ENCODE measurements around the gene CPLANE1. TPM values are rescaled to one million over a fixed set of nuclear protein-coding genes. Genes with fewer than 3 reads are reported as not detected.

CPLANE1 gene
- total RNA-seq, 1 experiment from 2014 or later = 3.5 TPM

DNA sequence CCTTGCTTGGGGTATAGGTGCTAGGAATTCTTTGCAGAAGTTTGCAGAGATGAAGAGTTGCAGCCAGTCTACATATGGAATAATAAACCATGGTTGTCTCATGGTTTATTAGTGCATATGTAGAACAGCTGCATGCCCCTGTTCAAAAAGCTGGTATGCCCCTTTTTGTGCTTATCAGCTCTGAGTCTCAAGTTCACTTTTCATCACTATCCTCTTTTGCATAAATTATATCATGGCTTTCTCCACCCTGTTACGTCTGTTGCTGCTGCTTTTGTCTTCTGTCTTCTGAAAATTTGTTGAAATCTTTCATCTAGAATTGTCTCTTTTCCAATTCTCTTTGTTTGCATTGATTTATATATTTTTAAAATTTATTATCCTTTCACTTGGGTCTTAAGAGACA, 172.0 kb downstream of the CPLANE1 start:
- Histone ChIP-seq H3K9me3 (ENCODE audit: control insufficient read depth in 1 of 2, insufficient read depth in 1 of 2, low read depth in 1 of 2, low read length in 2 of 2) (no peaks in the 10 kb centered on the region), H3K27ac (ENCODE audit: low read depth, low read length) (no peak overlapping the region), H4K20me1 (ENCODE audit: insufficient read depth) (no peaks in the 10 kb centered on the region), H3K27me3 (ENCODE audit: insufficient read depth, low read length) (no peaks in the 10 kb centered on the region), H3K4me3 (replicated peaks in 1 of 2; ENCODE audit: low read depth in 1 of 2, low read length in 2 of 2) (no peak overlapping the region), H3K36me3 (ENCODE audit: control insufficient read depth in 1 of 2, insufficient read depth in 2 of 2, low read length in 2 of 2) (no peaks in the 10 kb centered on the region), H3K9ac (ENCODE audit: low read length) (no peak overlapping the region), H2AFZ (ENCODE audit: low read depth, low read length, poor library complexity, severe bottlenecking) (no peak overlapping the region), H3K4me1 (ENCODE audit: control insufficient read depth in 1 of 2, insufficient read depth in 2 of 2, low read length in 2 of 2) (no peaks in the 10 kb centered on the region), H3K4me2 (ENCODE audit: low read length) (no peak overlapping the region), H3K9me2 (ENCODE audit: insufficient read depth) (no peaks in the 10 kb centered on the region), H3K79me2 (ENCODE audit: insufficient read depth, low read length) (no peaks in the 10 kb centered on the region)
- DNase-seq (ENCODE audit: low read depth, low spot score) (no peak), ATAC-seq (no peak)
- intact Hi-C loops (cut with micrococcal nuclease) = no loop called here
- ChIA-PET CTCF (no interaction called here), POLR2A (no interaction called here), RAD21 (ENCODE audit: low non-redundant PET in 1 of 2, low total read pairs in 2 of 2, uncharacterized antibody in 2 of 2, unreplicated experiment in 2 of 2) (no interaction called here)
- TF ChIP-seq EGR1 (IDR thresholded peaks at IDR 0.05; ENCODE audit: low read depth) (no peak), RAD21 (IDR thresholded peaks at IDR 0.05; ENCODE audit: low read depth) (no peak), TCF7L2 (IDR thresholded peaks at IDR 0.05; ENCODE audit: borderline replicate concordance, extremely low read depth, insufficient read depth, insufficient read length) (no peak), JUND (IDR thresholded peaks at IDR 0.05) (no peak)
- TF ChIP-seq, protein P1, sequence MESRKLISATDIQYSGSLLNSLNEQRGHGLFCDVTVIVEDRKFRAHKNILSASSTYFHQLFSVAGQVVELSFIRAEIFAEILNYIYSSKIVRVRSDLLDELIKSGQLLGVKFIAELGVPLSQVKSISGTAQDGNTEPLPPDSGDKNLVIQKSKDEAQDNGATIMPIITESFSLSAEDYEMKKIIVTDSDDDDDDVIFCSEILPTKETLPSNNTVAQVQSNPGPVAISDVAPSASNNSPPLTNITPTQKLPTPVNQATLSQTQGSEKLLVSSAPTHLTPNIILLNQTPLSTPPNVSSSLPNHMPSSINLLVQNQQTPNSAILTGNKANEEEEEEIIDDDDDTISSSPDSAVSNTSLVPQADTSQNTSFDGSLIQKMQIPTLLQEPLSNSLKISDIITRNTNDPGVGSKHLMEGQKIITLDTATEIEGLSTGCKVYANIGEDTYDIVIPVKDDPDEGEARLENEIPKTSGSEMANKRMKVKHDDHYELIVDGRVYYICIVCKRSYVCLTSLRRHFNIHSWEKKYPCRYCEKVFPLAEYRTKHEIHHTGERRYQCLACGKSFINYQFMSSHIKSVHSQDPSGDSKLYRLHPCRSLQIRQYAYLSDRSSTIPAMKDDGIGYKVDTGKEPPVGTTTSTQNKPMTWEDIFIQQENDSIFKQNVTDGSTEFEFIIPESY (IDR thresholded peaks at IDR 0.05; ENCODE audit: extremely low read depth, insufficient replicate concordance, low read length) = no peak
- TF ChIP-seq, protein P2, sequence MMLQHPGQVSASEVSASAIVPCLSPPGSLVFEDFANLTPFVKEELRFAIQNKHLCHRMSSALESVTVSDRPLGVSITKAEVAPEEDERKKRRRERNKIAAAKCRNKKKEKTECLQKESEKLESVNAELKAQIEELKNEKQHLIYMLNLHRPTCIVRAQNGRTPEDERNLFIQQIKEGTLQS (IDR thresholded peaks at IDR 0.05) = no peak
- BruUV-seq (replicated peaks) = no TSS peak

GRCh38 chr5:37075399-37075950, 173.7 kb downstream of the CPLANE1 start:
- H3K9ac ChIP-seq (ENCODE audit: low read length) = no peak overlapping the region
- no peak overlapping the region for H3K4me3 ChIP-seq (replicated peaks in 1 of 2; ENCODE audit: low read depth in 1 of 2, low read length in 2 of 2)
- no peaks in the 10 kb centered on the region for H4K20me1 ChIP-seq (ENCODE audit: insufficient read depth)
- H3K9me2 ChIP-seq (ENCODE audit: insufficient read depth) = no peaks in the 10 kb centered on the region
- H3K36me3 ChIP-seq (ENCODE audit: control insufficient read depth in 1 of 2, insufficient read depth in 2 of 2, low read length in 2 of 2) = no peaks in the 10 kb centered on the region
- no peaks in the 10 kb centered on the region for H3K4me1 ChIP-seq (ENCODE audit: control insufficient read depth in 1 of 2, insufficient read depth in 2 of 2, low read length in 2 of 2)
- intact Hi-C loops (cut with micrococcal nuclease) = no loop called here
- ATAC-seq = no peak
- BruUV-seq (replicated peaks) = no TSS peak
- H3K9me3 ChIP-seq (ENCODE audit: control insufficient read depth in 1 of 2, insufficient read depth in 1 of 2, low read depth in 1 of 2, low read length in 2 of 2) = no peaks in the 10 kb centered on the region
- H3K4me2 ChIP-seq (ENCODE audit: low read length) = no peak overlapping the region
- RAD21 ChIA-PET (ENCODE audit: low non-redundant PET in 1 of 2, low total read pairs in 2 of 2, uncharacterized antibody in 2 of 2, unreplicated experiment in 2 of 2) = no interaction called here
- CTCF ChIA-PET = no interaction called here
- no peak overlapping the region for H2AFZ ChIP-seq (ENCODE audit: low read depth, low read length, poor library complexity, severe bottlenecking)
- POLR2A ChIA-PET = no interaction called here
- no peak overlapping the region for H3K27ac ChIP-seq (ENCODE audit: low read depth, low read length)
- H3K79me2 ChIP-seq (ENCODE audit: insufficient read depth, low read length) = no peaks in the 10 kb centered on the region
- DNase-seq (ENCODE audit: low read depth, low spot score) = no peak
- no peaks in the 10 kb centered on the region for H3K27me3 ChIP-seq (ENCODE audit: insufficient read depth, low read length)
- TF ChIP-seq CEBPB (IDR thresholded peaks at IDR 0.05; ENCODE audit: low read depth) (no peak), CTCF (IDR thresholded peaks at IDR 0.05 in 2 of 3, conservative IDR thresholded peaks at IDR 0.05 in 1 of 3; ENCODE audit: borderline replicate concordance in 1 of 3, insufficient read depth in 1 of 3, low read depth in 2 of 3, low read length in 2 of 3) (no peak), POLR2A (IDR thresholded peaks at IDR 0.05; ENCODE audit: borderline replicate concordance, extremely low read depth, insufficient read depth, insufficient read length) (no peak), TCF7L2 (IDR thresholded peaks at IDR 0.05; ENCODE audit: borderline replicate concordance, extremely low read depth, insufficient read depth, insufficient read length) (no peak), JUND (IDR thresholded peaks at IDR 0.05) (no peak), POLR2AphosphoS5 (IDR thresholded peaks at IDR 0.05; ENCODE audit: low read depth, low read length) (no peak), SP1 (IDR thresholded peaks at IDR 0.05; ENCODE audit: low read depth) (no peak), ELF1 (IDR thresholded peaks at IDR 0.05; ENCODE audit: borderline replicate concordance, low read depth) (no peak)
- TF ChIP-seq, protein P2 (IDR thresholded peaks at IDR 0.05) = no peak
- TF ChIP-seq, protein P1 (IDR thresholded peaks at IDR 0.05; ENCODE audit: extremely low read depth, insufficient replicate concordance, low read length) = no peak

Measured in HCT116 (cell line).